GM12891 (cell line): ENCODE results near the gene KAZN.

ENCODE experiments used
- POLR2A ChIP-seq: IDR thresholded peaks from 2 replicates; pipeline ENCODE4 v1.6.1; 2011; ENCODE audit warnings: low read depth, low read length, control low read depth
- POLR2AphosphoS5 ChIP-seq: IDR thresholded peaks from 2 replicates; pipeline ENCODE4 v1.6.1; 2011; ENCODE audit warnings: low read depth, low read length, control low read depth
- TAF1 ChIP-seq: IDR thresholded peaks from 2 replicates; pipeline ENCODE4 v1.6.1; 2011; ENCODE audit warnings: low read depth, low read length, control low read depth

DNA sequence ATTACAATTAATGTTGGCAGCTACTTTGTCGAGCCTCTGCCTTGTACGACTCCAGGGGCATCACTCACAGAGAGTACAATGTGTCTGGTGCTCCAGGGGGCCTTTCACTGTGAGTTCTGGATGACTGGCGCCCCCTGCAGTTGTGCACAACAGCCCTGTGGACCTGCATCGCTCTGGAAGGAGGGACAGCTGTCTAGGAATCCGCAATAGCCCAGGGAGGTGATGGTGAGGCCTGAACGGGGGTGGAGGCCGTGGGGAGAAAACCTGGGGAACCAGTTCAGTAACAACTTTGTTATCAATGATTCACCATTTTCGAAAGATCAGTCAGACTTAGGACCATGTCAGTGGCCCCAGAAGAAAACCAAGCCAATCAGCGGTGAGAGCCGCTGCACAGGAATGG lies 189.1 kb downstream of the KAZN start:
- TF ChIP-seq POLR2A (no peak), TAF1 (no peak), POLR2AphosphoS5 (no peak)
